Caco-2 (cell line): ENCODE measurements around the gene H2BK1. TPM values are rescaled to one million over a fixed set of nuclear protein-coding genes. Genes with fewer than 3 reads are reported as not detected.

ENCODE experiments used
- BruUV-seq: library from RNA; stranded (reverse); fragments of 400-500 nt; replicated peaks from 2 replicates; lab custom pipeline; 2021; lab: Mats Ljungman, UMichigan
- CTCF ChIA-PET: fragments of 300-600 bp; sonication (Branson Sonifier 250); formaldehyde crosslinking; loops from one replicate; lab custom pipeline; 2022; ENCODE audit warnings: antibody characterized with exemption; lab: Charles Lee
- POLR2A ChIA-PET: fragments of 300-600 bp; sonication (Branson Sonifier 250); formaldehyde crosslinking; loops from one replicate; lab custom pipeline; 2022; ENCODE audit warnings: antibody characterized with exemption; lab: Charles Lee
- DNase-seq, 2 experiments: peaks; one replicate each; pipeline versions ENCODE4 v3.0.0 to v3.0.0-alpha.2; 2020 to 2022
- H3K27me3 ChIP-seq: replicated peaks from 2 replicates; pipeline ENCODE4 v1.6.0; 2011; ENCODE audit warnings: low read length; ENCODE audit not compliant: control insufficient read depth, insufficient read depth
- H3K36me3 ChIP-seq: 2 replicates; pipeline ENCODE4 v1.5.1; 2011; ENCODE audit warnings: low read length; ENCODE audit not compliant: control insufficient read depth, insufficient read depth
- H3K4me1 ChIP-seq: fragments of 250-450 bp; sonication (Bioruptor Pico); 2 replicates; pipeline ENCODE4 v1.5.1; 2020; ENCODE audit warnings: mild to moderate bottlenecking
- H3K4me3 ChIP-seq: 2 replicates; pipeline ENCODE4 v1.5.1; 2011; ENCODE audit warnings: low read depth, mild to moderate bottlenecking, control low read depth, low read length
- H3K9me3 ChIP-seq: fragments of 250-450 bp; sonication (Bioruptor Pico); 2 replicates; pipeline ENCODE4 v1.5.1; 2020; ENCODE audit warnings: mild to moderate bottlenecking, moderate library complexity
- H3K27ac Mint-ChIP-seq: one replicate; pipeline ENCODE4 v1.8.0; 2022; ENCODE audit warnings: mixed read lengths; ENCODE audit not compliant: unreplicated experiment
- H3K27me3 Mint-ChIP-seq: one replicate; pipeline ENCODE4 v1.8.0; 2022; ENCODE audit warnings: mixed read lengths; ENCODE audit not compliant: insufficient read depth, unreplicated experiment
- H3K36me3 Mint-ChIP-seq: one replicate; pipeline ENCODE4 v1.8.0; 2022; ENCODE audit warnings: mild to moderate bottlenecking, mixed read lengths; ENCODE audit not compliant: insufficient read depth, unreplicated experiment
- H3K4me1 Mint-ChIP-seq: one replicate; pipeline ENCODE4 v1.8.0; 2022; ENCODE audit warnings: low read depth, mixed read lengths; ENCODE audit not compliant: unreplicated experiment
- H3K4me3 Mint-ChIP-seq: one replicate; pipeline ENCODE4 v1.8.0; 2022; ENCODE audit warnings: mild to moderate bottlenecking, moderate library complexity, mixed read lengths; ENCODE audit not compliant: unreplicated experiment
- H3K9me3 Mint-ChIP-seq: one replicate; pipeline ENCODE4 v1.8.0; 2022; ENCODE audit warnings: mixed read lengths; ENCODE audit not compliant: unreplicated experiment
- intact Hi-C: fragments of 100-400 bp; cut with micrococcal nuclease; formaldehyde crosslinking; loops from one replicate; pipeline ENCODE4 v1.10.0; 2022; ENCODE audit not compliant: unreplicated experiment
- total RNA-seq: library from RNA; stranded (reverse); gene quantifications from 2 replicates; pipeline ENCODE4 v1.2.3, GENCODE V29; 2022
- TF ChIP-seq, protein P1 (sequence below), 2 experiments: fragments of 200-600 bp in 1 of 2; IDR thresholded peaks; 1 replicate in 1 of 2; 2 replicates in 1 of 2; pipeline versions ENCODE4 v1.5.1 to v1.8.0; 2011 to 2022; ENCODE audit warnings: antibody characterized with exemption in 1 of 2, control low read depth in 1 of 2, inconsistent platforms in 1 of 2, low read depth in 1 of 2, low read length in 1 of 2, mild to moderate bottlenecking in 1 of 2, moderate library complexity in 1 of 2; ENCODE audit not compliant: insufficient read depth in 1 of 2, severe bottlenecking in 1 of 2, unreplicated experiment in 1 of 2

The H2BK1 gene
- total RNA-seq, 1 experiment from 2014 or later, result not detected

DNA sequence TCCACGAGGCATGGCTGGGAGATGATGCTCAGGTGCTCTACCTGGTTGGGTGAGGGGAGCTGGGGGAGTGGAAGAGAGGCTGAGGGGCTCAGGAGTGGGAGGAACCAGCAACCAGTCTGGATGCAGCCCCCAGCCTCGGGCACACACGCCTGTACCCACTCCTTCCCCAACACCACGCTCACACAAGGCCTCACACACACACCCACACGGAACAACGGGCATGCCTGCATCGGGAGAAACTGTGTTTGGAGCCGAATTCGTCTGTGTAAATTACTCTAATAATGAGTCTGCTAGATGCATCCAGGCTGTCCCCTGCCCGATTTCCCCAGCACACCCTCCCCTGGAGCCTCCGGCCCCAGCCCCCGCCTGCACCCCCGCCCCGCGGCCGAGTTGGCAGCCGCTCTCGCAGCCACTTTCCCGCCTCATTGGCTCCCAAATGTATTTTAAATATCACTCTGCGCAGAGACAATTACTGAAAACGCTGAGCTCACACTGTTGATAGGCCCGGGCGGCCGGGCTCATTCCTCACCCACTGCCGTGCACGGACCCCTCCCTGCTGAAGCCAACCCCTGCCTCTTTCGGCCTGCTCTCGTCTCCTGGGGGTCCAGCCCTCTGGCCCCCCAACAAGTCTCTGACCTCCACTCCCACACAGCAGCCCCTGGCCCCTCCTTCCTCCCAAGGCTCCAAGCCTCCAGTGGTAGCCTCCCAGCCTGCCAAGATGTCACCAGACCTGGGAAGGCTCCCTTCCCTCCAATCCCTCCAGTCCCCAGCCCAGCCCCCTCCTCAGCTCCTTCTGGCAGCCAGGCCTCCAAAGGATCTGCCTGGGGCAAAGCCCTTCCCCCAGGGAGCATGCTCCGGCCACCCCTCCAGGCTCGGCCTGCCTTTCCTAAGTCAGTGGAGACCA lies 11.1 kb downstream of the H2BK1 start:
- Mint-ChIP-seq H3K36me3 (no peaks in the 10 kb centered on the region), H3K27me3 (peaks cover 11% of the 10 kb centered on the region), H3K4me1 (no peaks in the 10 kb centered on the region), H3K27ac (no peak overlapping the region), H3K9me3 (no peaks in the 10 kb centered on the region), H3K4me3 (no peak overlapping the region)
- no peak for DNase-seq
- BruUV-seq, result no TSS peak
- intact Hi-C loops, result no loop called here
- Histone ChIP-seq H3K4me3 (no peak overlapping the region), H3K4me1 (no peaks in the 10 kb centered on the region), H3K9me3 (no peaks in the 10 kb centered on the region), H3K27me3 (0 out of 2 replicates have a peak, but pooled peaks cover 1% of the 10 kb centered on the region), H3K36me3 (no peaks in the 10 kb centered on the region)
- TF ChIP-seq, protein P1, sequence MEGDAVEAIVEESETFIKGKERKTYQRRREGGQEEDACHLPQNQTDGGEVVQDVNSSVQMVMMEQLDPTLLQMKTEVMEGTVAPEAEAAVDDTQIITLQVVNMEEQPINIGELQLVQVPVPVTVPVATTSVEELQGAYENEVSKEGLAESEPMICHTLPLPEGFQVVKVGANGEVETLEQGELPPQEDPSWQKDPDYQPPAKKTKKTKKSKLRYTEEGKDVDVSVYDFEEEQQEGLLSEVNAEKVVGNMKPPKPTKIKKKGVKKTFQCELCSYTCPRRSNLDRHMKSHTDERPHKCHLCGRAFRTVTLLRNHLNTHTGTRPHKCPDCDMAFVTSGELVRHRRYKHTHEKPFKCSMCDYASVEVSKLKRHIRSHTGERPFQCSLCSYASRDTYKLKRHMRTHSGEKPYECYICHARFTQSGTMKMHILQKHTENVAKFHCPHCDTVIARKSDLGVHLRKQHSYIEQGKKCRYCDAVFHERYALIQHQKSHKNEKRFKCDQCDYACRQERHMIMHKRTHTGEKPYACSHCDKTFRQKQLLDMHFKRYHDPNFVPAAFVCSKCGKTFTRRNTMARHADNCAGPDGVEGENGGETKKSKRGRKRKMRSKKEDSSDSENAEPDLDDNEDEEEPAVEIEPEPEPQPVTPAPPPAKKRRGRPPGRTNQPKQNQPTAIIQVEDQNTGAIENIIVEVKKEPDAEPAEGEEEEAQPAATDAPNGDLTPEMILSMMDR (IDR thresholded peaks at IDR 0.05; ENCODE audit: insufficient read depth in 1 of 2, low read depth in 1 of 2, low read length in 1 of 2, severe bottlenecking in 1 of 2, unreplicated experiment in 1 of 2), result no peak
- ChIA-PET POLR2A (no interaction called here), CTCF (no interaction called here)

DNA sequence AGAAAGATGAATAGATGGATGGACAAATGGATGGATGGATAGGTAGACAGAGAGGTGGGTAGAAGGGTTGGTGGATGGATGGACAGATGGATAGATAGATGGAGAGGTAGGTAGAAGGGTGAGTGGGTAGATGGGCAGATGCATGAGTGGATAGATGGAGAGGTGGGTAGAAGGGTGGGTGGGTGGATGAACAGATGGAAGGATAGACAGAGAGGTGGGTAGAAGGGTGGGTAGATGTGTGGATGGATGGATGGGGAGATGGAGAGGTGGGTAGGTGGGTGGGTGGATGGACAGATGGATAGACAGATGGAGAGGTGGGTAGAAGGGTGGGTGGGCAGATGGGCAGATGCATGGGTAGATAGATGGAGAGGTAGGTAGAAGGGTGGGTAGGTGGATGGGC lies 12.4 kb downstream of the H2BK1 start:
- CTCF ChIA-PET, result no interaction called here
- TF ChIP-seq, protein P1 (IDR thresholded peaks at IDR 0.05; ENCODE audit: insufficient read depth in 1 of 2, low read depth in 1 of 2, low read length in 1 of 2, severe bottlenecking in 1 of 2, unreplicated experiment in 1 of 2), result no peak
- H3K4me1 Mint-ChIP-seq, result no peaks in the 10 kb centered on the region
- H3K9me3 Mint-ChIP-seq, result no peaks in the 10 kb centered on the region
- POLR2A ChIA-PET, result no interaction called here
- no peaks in the 10 kb centered on the region for H3K4me1 ChIP-seq
- H3K4me3 Mint-ChIP-seq, result no peak overlapping the region
- H3K36me3 ChIP-seq, result no peaks in the 10 kb centered on the region
- no peak for DNase-seq
- no peaks in the 10 kb centered on the region for H3K9me3 ChIP-seq
- peaks cover 11% of the 10 kb centered on the region for H3K27me3 Mint-ChIP-seq
- H3K36me3 Mint-ChIP-seq, result no peaks in the 10 kb centered on the region
- H3K27me3 ChIP-seq, result 0 out of 2 replicates have a peak, but pooled peaks cover 3% of the 10 kb centered on the region
- H3K27ac Mint-ChIP-seq, result no peak overlapping the region
- no TSS peak for BruUV-seq
- no peak overlapping the region for H3K4me3 ChIP-seq
- intact Hi-C loops, result no loop called here

DNA sequence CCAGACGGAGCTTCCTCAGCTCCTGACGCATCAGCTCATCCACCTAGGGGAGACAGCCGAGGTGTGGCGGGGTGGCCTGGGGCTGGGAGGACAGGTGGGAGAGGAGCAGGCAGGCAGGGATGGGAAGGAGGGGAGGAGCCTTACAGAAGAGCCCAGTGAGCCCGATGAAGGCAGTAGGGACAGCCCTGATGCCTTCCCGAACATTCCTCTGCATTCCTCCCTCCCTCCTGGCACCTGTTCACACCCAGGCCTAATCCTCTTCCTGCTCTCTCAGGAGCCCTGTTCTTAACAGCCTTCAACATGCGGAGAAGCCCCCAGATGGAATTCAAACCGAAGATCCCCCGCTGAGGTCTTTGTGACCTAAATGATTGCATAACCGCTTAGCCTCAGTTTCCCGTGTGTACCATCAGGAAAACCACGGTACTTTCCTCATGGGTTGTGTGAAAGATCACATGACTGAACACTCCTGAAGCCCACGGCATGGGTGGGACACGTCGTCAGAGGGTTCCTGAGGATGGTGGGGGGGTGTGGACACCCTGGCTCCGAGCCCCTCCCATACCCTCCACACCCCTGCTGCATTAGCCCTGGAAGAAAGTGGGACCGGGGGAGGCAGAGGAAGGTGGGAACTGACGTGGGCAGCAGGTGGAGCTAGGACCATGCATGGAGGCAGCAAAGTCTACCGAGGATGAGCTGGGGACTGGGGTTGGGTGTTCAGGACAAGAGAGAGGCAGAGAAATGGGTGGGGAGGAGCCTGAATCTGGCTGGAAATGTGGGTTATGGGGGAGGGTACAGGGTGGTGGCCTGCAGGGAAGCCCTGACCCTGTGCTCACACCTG lies 14.5 kb downstream of the H2BK1 start:
- Mint-ChIP-seq H3K4me1 (no peaks in the 10 kb centered on the region), H3K27ac (no peak overlapping the region), H3K4me3 (no peak overlapping the region), H3K9me3 (no peaks in the 10 kb centered on the region), H3K27me3 (peaks cover 7% of the 10 kb centered on the region), H3K36me3 (no peaks in the 10 kb centered on the region)
- BruUV-seq, result no TSS peak
- ChIA-PET POLR2A (no interaction called here), CTCF (interaction anchor here (1.1 kb wide), 1 partner anchor 28 kb away, joined by 3 read pairs; the partner anchor contains the start of gene GBX1)
- DNase-seq, result no peak
- H3K27me3 ChIP-seq, result peaks cover 3% of the 10 kb centered on the region; the same call in 1 of the 2 replicates
- no peaks in the 10 kb centered on the region for H3K4me1 ChIP-seq
- TF ChIP-seq, protein P1 (IDR thresholded peaks at IDR 0.05; ENCODE audit: insufficient read depth in 1 of 2, low read depth in 1 of 2, low read length in 1 of 2, severe bottlenecking in 1 of 2, unreplicated experiment in 1 of 2), result no peak
- no peak overlapping the region for H3K4me3 ChIP-seq
- H3K36me3 ChIP-seq, result no peaks in the 10 kb centered on the region
- intact Hi-C loops, result no loop called here
- no peaks in the 10 kb centered on the region for H3K9me3 ChIP-seq
